GM21825 (cell line): ENCODE data around the gene ITPR1.

Experiments
- ATAC-seq: cut with Tn5 transposase; IDR thresholded peaks from one replicate; pipeline ENCODE4 v1.9.1; 2021; ENCODE audit warnings: mild to moderate bottlenecking, moderate library complexity; ENCODE audit not compliant: unreplicated experiment

The ITPR1 gene

DNA sequence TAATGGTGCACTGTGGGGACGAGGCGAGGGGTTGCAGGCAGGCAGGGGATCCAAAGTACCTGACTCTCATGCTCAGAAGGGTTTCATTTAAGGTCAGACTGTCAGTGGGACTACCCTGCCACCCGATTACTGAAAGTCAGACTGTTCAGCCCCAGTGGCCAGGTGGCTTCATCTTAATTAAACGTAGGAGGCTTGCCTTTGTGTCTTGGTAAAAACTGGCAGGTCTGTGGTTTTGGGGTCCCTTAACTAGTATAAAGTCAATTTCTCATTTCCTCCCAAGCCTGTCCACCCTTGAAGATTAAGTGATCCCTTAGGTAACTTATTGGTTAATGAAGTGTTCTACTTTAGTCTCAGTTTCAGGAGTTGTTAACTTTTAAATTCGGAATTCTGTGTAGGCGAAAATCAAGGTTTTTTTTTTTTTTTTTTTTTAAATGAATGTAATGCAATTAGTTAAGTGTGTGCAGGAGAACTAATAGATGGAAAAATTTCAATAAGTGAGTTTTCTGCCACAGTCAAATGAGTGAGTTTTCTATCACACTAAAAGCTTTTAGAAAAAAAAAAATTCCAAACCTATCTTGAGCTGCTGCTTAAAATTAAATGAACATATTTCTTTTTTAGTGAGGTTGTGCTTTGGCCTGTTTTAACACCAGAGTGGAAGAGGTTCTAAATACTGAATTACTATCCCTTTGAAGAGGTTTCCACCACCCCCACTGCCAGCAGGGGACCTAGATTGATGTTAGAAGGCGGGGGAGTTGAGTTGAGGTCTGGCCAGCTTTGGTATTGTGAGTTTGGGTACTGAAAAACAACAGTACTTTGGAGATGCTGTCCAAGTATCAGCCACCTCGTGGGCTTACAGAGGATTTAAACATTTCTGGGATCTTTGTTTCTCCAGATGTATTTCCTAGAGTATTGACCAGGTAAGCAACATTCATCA is 15.2 kb downstream of the ITPR1 start:
- ATAC-seq: peak; percentile 64

DNA sequence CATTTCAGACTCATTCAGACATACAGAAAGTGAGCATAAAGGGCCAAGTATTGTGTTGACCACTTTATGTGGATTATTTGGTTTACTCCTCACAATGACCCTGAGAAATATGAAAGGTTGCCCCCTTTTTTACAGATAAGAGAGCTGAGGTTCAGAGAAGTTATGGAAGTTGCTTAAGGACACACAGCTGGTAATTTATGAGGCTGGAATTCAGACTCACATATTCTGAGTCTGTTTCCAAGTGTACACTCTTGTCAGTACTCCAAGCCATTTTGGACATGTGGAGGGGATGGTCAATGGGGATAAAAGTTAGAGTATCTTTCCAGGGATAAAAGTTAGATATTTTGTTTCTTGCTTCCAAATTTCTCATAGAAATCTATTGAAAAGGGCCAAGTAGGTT is 15.9 kb downstream of the ITPR1 start:
- no peak for ATAC-seq

DNA sequence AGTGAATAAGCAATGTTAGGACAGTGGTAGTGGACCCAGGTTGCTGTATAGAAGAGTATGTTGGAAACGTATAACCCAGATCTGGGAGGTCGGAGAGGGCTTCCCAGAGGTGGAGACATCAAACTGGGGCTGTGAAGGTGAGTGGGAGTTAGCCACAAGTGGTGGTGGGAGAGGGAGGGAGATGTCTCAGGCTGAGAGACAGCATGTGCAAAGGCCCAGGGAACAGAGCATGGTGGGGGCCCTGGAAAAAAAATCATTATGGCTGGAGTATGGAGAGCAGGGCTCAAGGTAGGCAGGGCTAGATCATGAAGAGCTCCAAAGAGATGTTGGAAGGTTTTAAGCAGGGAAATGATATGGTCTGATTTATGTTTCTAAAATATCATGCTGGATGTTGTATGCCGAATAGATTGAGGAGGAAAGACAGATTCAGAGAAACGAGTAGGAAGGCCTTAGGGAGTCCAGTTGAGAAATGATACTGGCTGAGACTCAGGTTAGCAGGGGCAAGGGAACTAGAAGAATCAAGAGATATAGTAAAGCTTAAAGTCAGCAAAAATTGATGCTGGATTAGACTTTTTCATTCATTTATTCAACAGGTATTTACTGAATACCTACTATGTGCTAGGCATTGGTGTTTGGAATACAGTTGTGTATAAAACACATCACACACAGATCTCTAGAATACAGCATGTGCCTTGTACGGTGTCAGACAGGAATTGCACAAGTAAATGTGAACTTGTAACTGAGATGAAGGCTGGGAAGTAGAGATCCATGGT is 17.0 kb downstream of the ITPR1 start:
- ATAC-seq: no peak

DNA sequence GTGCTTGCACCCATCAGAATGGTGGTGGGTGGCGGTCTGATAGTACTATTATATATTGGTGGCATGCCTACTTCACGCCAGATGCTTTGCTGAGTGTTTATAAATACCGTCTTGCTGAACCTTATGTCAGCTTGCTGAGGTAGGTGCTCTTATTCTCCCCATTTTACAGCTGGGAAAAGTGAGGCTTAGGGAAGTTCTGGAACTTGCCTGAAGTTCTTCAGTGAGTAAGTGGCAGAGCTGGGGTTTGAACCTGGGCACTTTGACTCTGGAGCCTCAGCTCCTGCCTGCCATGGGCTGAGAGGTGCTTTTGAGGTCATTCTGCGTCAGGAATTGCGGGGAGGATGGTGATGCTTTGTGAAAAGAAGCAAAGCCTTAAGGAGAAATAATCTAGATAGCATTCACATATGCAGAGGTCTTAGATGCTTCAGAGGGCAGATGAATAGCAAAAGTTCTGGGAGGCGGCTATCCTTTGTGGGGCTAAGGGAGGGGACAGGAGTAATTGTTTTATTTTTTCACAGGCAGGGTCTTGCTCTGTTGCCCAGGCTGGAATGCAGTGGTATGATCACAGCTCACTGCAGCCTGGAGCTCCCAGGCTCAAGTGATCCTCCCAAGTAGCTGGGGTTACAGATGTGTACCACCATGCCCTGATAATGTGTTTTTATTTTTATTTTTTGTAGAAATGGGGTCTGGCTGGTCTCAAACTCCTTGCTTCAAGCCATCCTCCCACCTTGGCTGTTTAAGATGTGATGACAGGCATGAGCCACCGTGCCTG is 18.5 kb downstream of the ITPR1 start:
- ATAC-seq: no peak

DNA sequence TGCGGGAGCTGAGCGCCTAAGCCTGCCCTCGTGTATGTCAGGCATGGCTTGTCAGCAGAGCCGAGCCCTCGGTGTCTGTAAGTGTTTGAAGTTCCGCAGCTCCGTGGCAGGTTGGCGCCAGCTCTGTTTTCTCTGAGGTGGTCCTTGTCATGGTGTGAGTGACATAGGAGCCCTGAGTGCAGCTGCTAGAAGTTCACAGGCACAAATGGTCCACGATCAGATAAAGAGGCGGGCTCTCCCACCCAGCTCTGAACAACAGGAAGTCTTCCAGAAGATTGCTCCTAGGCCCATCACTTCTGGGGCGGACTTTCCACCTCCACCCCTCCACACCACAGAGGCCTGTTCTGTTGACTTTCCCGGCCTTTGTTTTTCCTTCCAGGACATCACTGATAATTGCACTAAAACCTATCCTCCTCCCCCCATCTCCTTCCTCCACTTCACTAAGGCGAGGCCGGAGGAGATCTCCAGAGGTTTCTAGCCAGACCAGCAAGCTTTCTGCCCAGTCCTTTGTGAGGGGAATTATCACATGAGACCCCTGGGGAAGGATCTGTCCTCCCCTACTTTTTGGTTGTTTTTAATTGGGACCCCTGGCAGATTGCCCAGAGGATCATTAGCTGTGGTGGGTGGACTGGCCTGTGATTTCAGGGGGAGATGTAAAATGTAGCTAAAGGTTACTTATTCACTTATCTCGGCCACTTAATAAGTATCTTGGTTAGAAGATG is 19.9 kb downstream of the ITPR1 start:
- ATAC-seq: no peak

DNA sequence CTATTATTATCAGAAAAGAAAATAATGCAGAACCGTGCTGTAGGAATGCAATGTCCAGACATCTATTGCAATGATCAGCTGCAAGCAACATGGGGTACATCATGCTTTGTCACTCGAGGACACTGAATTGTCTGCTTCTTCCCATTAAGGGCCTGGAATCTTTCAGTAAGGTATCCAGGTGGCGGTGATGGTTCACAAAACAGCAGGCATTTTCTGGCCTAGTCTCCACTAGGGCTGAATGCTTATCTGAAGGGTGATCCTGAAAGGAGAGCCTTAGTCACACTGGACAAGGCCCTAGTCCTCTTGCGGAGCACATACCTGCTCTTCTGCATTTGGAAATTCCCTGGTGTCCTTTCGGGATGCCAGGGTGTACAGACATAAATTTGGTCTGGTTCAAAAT is 21.2 kb downstream of the ITPR1 start:
- no peak for ATAC-seq

DNA sequence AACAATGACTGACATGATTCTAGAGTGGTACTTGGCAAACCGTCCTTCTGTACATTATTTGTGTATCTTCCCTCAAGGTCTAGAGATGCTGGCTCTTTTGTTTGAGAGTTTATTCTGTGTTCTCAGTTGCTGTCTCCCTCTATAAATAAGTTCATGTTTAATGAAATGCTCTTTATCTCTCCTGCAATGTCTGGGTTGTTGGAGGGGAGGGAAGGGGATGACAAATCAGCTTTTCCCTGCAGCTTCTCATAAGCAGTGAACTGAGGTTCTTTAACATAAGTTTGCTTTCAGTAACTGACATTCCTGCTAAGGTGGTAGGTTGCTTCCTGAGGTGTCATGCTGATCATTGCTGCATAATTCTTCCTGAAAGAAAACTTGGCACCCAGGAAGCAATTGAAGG is 21.8 kb downstream of the ITPR1 start:
- ATAC-seq: no peak

DNA sequence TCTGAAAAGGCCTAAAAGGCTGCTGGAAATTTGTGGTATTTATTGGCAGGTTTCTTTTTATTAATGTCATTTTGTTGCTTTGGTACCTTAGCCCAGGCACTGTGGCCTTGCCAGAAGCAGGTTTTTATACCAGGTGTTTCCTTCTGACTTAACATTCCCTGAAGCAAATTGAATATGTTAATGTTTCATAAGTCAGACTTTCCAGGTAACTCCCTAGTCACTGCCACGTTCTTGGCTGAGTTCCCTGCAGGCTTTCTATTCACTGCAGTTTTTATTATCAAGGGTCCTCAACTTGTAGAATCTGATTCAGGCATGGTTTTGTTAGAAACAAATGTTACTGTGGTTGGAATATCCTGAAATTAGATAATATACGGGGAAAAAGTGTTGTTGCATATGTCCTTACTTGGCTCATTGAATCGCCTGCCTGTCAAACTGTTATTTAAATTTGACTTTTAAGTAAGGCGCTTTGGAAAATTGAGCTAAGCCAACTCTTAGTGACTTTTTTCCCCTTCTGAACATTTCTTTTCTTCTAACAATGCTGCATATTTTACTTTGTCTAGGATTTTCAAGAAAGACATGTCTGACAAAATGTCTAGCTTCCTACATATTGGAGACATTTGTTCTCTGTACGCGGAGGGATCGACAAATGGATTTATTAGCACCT is 22.9 kb downstream of the ITPR1 start:
- no peak for ATAC-seq

DNA sequence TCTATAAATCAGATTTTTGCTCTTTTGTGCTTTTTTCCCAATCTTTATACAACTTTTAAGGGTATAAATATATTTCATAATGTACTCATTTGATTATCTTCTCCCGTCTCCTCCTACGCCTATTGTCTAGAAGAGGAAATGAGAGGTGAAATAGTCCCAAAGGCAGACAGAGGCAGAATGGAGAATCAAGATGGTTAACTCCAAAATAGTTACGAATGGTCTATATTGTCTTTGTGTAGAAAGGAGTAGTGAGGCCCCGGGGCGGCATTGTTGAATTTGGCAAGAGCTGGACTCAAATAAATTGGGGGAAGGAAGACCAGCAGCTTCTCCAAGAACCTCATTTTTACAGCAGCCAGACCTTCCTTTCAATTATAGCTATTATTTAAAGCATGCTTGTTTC is 23.9 kb downstream of the ITPR1 start:
- ATAC-seq: no peak

DNA sequence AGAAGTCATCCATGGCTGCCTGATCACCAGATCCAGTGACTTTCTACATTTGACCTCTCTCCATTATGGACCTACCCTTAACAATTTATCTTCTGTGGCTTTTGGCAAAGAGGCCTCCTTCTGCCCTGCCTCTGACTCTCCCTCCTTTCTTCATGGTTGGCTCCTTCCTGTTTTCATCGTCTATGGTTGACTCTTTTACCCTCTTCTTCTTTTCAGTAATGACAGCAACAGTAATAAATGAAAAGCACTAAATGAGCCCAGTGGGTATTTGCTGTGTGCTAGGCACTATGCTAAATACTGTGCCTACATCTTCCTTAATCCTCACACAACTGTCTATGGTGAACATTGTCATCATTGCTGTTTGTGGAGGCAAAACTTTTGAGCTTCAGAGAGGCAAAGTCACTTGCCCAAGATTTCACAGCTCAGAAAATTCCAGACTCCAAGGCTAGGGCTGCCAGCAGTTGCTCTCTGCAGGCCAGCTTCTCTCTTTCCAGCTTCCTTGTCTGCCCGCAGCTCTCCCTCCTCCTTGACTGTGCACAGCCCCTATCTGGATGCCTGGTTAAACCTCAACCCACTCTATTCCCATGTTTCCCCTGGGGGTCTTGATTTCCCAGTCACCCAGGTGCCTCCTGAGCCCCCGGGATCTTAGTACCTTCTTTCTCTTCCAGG is 24.6 kb downstream of the ITPR1 start:
- no peak for ATAC-seq

DNA sequence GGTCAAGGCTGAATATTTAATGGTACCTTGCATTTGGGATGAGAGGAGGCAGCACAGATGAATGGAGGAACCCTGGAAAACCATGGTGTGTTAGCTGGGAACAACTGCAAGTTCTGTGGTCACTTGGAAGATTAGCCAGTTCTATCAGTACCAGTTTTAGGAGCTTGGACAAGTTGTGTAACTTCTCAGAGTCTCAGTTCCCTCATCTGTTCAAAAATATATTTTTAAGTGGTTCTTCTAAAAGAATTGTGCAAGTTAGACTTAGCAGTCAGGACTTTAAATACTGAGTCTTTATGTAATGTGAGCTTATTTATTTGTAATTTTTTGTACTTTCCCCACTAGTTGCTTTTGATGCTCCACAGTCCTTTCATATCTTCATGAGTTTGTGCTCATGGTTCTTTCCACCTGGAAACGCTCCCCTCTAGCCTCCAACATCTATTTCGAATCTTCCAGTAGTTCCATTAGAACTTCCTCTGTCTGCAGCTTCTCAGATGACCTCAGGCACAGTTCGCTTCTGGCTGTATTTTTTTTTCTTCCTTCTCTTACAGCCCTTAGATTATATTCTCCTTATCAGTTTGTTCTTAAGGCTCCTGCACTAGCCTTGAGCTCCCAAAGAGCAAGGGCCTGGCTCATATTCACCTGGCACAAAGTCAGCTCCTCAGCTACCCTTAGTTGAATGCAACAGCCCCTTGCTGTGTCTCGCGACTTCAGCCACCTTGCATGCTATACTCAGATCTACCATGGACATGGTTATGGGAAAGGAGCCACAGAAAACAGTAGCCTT is 27.1 kb downstream of the ITPR1 start:
- ATAC-seq: no peak

DNA sequence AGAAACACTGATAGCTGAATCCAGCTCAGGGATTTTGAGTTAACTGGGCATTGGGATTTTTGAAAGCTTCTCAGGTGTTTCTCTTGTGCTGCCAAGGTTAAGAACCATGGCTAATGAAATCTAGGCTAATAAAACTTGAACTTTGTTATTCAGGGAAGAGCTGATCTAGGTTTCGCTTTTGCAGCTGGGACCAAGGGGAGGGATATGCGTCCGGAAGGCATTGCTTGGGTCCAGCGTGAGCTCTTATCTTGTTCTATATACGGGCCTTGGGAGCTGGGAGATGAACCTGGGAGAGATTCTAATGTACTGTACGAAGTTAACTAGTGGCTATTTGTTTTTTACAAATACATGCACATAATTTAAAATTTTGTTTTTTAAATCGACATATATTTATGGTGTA is 29.8 kb downstream of the ITPR1 start:
- no peak for ATAC-seq

DNA sequence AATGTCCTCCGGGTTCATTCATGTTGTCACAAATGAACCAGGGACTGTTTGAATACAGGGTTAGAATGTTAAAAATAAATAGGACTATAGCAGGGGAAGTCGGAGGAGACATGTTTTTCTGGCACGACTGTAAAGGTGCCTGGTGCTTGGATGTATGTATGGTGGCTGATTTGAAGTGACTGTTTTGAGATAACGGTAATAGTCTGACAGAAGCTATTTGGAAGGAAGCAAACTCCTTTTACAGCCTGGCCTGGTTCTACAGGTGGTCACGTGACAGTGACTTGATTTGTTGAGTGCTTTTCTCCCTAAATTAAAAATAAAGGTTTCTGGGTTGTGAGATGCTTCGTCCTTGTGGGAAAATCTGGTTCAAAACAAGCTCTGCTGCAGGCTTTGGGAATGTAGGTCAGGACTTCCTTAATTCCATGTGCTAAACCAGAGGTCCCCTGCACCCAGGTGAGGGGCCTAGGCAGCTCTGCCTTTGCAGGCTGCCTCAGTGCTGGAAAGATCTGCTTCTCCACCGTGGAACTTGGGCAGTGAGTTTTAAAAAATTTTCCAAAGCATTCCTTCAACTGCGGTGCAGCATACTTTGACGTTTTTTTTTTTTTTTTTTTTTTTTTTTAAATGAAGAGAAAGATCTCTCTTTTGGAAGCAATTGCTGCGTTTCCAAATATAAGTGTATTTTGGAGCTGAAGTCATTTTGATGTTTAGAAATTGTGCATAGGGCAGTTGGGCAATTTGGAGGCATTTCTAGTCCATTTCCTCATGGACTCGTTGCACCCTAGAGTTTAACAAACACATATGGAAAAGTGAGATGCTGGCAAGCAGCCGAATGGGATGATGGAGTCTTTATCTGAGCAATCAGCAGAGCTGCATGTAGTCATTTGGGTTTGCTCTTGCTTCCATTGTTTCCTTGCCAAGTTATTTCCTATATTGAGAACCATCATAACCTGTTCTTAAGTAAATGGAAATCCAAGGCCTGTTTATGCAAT is 30.9 kb downstream of the ITPR1 start:
- ATAC-seq: no peak

DNA sequence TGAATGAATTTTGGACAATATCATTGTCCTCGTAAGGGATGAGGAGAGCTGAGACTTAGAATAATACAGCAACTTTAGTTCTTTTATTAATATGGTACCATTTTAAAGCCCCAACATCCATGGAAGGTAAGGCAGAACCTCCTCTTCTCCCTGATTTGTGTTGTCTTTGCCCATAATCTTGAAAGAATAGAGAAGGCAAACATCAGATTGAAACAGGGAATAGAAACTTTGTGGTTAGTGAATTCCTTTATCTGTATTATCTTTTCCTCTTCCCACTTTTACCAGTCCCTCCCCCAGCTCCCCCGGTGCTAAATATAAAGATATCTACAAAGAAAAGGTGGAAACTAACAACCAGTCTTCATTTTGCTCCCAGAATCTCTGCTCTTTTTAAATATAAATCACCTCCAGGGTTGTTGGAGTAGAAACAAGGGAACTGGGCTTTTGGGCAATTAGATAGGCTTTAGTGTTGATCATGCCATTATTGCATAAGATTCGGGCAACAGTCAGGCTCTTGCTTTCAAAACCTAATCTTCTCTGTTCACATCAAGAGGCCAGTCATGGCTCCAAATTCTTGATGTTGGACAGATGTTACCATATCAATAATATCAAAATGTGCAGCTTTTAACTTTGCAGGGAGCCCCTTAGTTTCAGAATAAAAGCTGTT is 32.5 kb downstream of the ITPR1 start:
- no peak for ATAC-seq

DNA sequence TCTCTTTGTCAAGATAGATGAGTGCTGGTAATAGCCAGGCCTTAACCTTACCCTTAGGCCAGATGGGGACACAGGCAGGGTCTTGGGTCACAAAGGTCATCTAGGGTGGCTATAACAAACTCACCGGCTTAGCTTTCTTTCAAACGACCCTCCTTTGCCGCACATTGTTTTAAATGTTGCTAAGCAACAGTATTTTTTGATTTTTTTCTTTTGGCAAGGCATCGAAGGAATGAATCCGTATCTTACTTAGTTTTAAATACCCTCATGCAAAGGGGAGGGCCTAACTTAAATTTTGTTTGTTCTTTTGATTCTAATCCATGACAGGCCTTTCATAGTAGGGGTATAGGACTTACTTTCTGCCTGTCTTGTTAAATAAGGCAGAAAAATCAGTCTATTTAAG is 35.2 kb downstream of the ITPR1 start:
- ATAC-seq: no peak

DNA sequence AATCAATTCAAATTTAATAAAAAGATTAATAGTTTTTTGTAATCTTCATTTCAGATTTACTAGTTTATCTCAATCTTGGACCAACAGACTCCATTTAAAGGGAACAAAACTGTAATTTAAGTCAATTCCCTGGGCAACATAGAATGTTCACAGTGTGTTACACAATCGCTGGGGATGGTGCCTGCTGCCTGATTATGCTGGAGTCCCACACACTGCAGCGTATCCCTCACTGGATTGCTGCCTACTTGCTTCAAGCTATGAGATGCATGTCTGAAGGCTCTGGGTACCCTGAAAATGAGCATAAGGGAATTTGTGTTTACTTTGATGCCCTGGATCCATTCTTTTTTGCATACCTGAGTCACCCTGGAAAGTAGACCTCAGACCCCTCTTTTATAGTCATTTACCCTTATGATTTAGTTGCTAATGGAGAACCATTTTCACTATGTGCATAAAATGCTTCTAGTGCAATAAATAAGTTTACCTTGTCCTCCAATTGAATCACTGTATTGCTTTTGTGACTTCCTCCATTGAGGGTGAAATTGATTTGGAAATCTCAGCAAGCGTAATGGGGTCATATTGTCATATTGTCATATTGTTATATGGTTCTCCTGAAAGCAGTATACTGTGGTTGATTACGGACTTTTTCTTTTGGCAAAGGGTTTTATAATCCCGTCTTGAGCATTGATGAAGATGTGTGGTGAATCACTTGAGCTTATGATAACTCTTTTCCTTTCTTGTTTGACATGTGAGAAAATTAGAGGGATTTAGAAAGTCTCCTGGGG is 35.9 kb downstream of the ITPR1 start:
- ATAC-seq: no peak
